WTC11 (cell line): ENCODE results near the gene PITPNC1. TPM values are rescaled to one million over a fixed set of nuclear protein-coding genes. Genes with fewer than 3 reads are reported as not detected.

Source experiments
- ATAC-seq: fragments of 200-7000 bp; cut with Tn5 transposase; 2 replicates; pipeline ENCODE4 v1.10.0; 2021; ENCODE audit warnings: mild to moderate bottlenecking, moderate library complexity
- CTCF ChIA-PET: fragments of 300-600 bp; sonication (Branson Sonifier 250); formaldehyde crosslinking; loops from one replicate; lab custom pipeline; 2021; ENCODE audit warnings: antibody characterized with exemption; lab: Charles Lee
- POLR2A ChIA-PET: fragments of 350-600 bp; sonication (Branson Sonifier 250); formaldehyde crosslinking; loops from one replicate; lab custom pipeline; 2021; ENCODE audit warnings: antibody characterized with exemption; lab: Charles Lee
- DNase-seq: peaks from one replicate; pipeline ENCODE4 v3.0.0; 2021; ENCODE audit warnings: low spot score
- H3K27ac Mint-ChIP-seq: 2 replicates; pipeline ENCODE4 v1.8.0; 2021; ENCODE audit warnings: mixed read lengths
- H3K27me3 Mint-ChIP-seq: 2 replicates; pipeline ENCODE4 v1.8.0; 2021; ENCODE audit warnings: low read depth, mild to moderate bottlenecking, moderate library complexity, mixed read lengths
- H3K36me3 Mint-ChIP-seq: 2 replicates; pipeline ENCODE4 v1.8.0; 2021; ENCODE audit warnings: mixed read lengths
- H3K4me1 Mint-ChIP-seq: 2 replicates; pipeline ENCODE4 v1.8.0; 2022; ENCODE audit warnings: mixed read lengths
- H3K4me3 Mint-ChIP-seq: 2 replicates; pipeline ENCODE4 v1.8.0; 2021; ENCODE audit warnings: mild to moderate bottlenecking, moderate library complexity, mixed read lengths
- H3K9me3 Mint-ChIP-seq: 2 replicates; pipeline ENCODE4 v1.8.0; 2021; ENCODE audit warnings: mixed read lengths
- AFF4 ChIP-seq: sonication (generic); formaldehyde crosslinking; IDR thresholded peaks from 2 replicates; pipeline ENCODE4 v1.8.1; 2023; ENCODE audit warnings: mild to moderate bottlenecking, missing genetic modification reagents, borderline replicate concordance
- ARID4B ChIP-seq: sonication (generic); formaldehyde crosslinking; IDR thresholded peaks from 2 replicates; pipeline ENCODE4 v1.8.0; 2023; ENCODE audit warnings: missing genetic modification reagents, mild to moderate bottlenecking, borderline replicate concordance
- ATF3 ChIP-seq: sonication (generic); formaldehyde crosslinking; conservative IDR thresholded peaks from 2 replicates; pipeline ENCODE4 v1.8.1; 2022; ENCODE audit warnings: mild to moderate bottlenecking, missing genetic modification reagents
- CDX4 ChIP-seq: fragments of 250-450 bp; sonication (Bioruptor Pico); IDR thresholded peaks from 2 replicates; pipeline ENCODE4 v1.9.0; 2021; ENCODE audit warnings: moderate library complexity, mild to moderate bottlenecking, inconsistent platforms, borderline replicate concordance
- CREB1 ChIP-seq: sonication (generic); formaldehyde crosslinking; IDR thresholded peaks from 2 replicates; pipeline ENCODE4 v1.8.0; 2023; ENCODE audit warnings: mild to moderate bottlenecking, missing genetic modification reagents
- ERG ChIP-seq: fragments of 250-450 bp; sonication (Bioruptor Pico); IDR thresholded peaks from 2 replicates; pipeline ENCODE4 v1.8.0; 2021; ENCODE audit warnings: mild to moderate bottlenecking
- ESRRA ChIP-seq: sonication (generic); formaldehyde crosslinking; IDR thresholded peaks from 2 replicates; pipeline ENCODE4 v1.8.1; 2022; ENCODE audit warnings: mild to moderate bottlenecking, missing genetic modification reagents, borderline replicate concordance
- GRHL2 ChIP-seq: fragments of 250-450 bp; sonication (Bioruptor Pico); IDR thresholded peaks from 2 replicates; pipeline ENCODE4 v1.8.0; 2022; ENCODE audit warnings: mild to moderate bottlenecking, moderate library complexity; ENCODE audit not compliant: insufficient replicate concordance, severe bottlenecking
- IRF2 ChIP-seq: sonication (generic); formaldehyde crosslinking; IDR thresholded peaks from 2 replicates; pipeline ENCODE4 v1.8.0; 2022; ENCODE audit warnings: low read depth, missing genetic modification reagents, borderline replicate concordance
- JAZF1 ChIP-seq: fragments of 250-450 bp; sonication (Bioruptor Pico); IDR thresholded peaks from 2 replicates; pipeline ENCODE4 v1.9.0; 2021; ENCODE audit warnings: moderate library complexity, mild to moderate bottlenecking, inconsistent platforms
- JUN ChIP-seq: sonication (generic); formaldehyde crosslinking; IDR thresholded peaks from 2 replicates; pipeline ENCODE4 v1.8.0; 2023; ENCODE audit warnings: mild to moderate bottlenecking, missing genetic modification reagents
- MLX ChIP-seq: sonication (generic); formaldehyde crosslinking; IDR thresholded peaks from 2 replicates; pipeline ENCODE4 v1.8.1; 2023; ENCODE audit warnings: mild to moderate bottlenecking, missing genetic modification reagents, moderate library complexity
- SP1 ChIP-seq: sonication (generic); formaldehyde crosslinking; conservative IDR thresholded peaks from 2 replicates; pipeline ENCODE4 v1.8.1; 2022; ENCODE audit warnings: missing genetic modification reagents
- ZBTB21 ChIP-seq: sonication (generic); formaldehyde crosslinking; IDR thresholded peaks from 2 replicates; pipeline ENCODE4 v1.8.1; 2023; ENCODE audit warnings: mild to moderate bottlenecking, missing genetic modification reagents, borderline replicate concordance
- ZBTB43 ChIP-seq: sonication (generic); formaldehyde crosslinking; IDR thresholded peaks from 2 replicates; pipeline ENCODE4 v1.8.1; 2023; ENCODE audit warnings: mild to moderate bottlenecking, missing genetic modification reagents
- ZNF219 ChIP-seq: sonication (generic); formaldehyde crosslinking; IDR thresholded peaks from 2 replicates; pipeline ENCODE4 v1.8.0; 2023; ENCODE audit warnings: missing genetic modification reagents, mild to moderate bottlenecking, borderline replicate concordance
- ZNF423 ChIP-seq: fragments of 250-450 bp; sonication (Bioruptor Pico); IDR thresholded peaks from 2 replicates; pipeline ENCODE4 v2.1.2; 2022; ENCODE audit warnings: mild to moderate bottlenecking, moderate library complexity
- ZNF512 ChIP-seq: sonication (generic); formaldehyde crosslinking; IDR thresholded peaks from 2 replicates; pipeline ENCODE4 v1.8.1; 2022; ENCODE audit warnings: missing genetic modification reagents, borderline replicate concordance
- ZNF671 ChIP-seq: fragments of 250-450 bp; sonication (Bioruptor Pico); IDR thresholded peaks from 2 replicates; pipeline ENCODE4 v1.8.0; 2021; ENCODE audit warnings: mild to moderate bottlenecking
- total RNA-seq: library from RNA; stranded (reverse); gene quantifications from 3 replicates; pipeline ENCODE4 v1.2.3, GENCODE V29; 2021

PITPNC1 gene
- total RNA-seq, 1 experiment from 2014 or later: 39.8 TPM

- ChIA-PET CTCF (interaction anchor here (1.6 kb wide), 1 partner anchor 232 kb away, joined by 4 read pairs; no protein-coding TSS in a partner anchor), POLR2A (no interaction called here)
- Mint-ChIP-seq H3K36me3 (no peaks in the 10 kb centered on the region), H3K27me3 (no peaks in the 10 kb centered on the region), H3K4me3 (no peak overlapping the region), H3K4me1 (peaks cover 12% of the 10 kb centered on the region), H3K27ac (peak overlapping the region; percentile 11; the same call in 1 of the 2 replicates), H3K9me3 (no peaks in the 10 kb centered on the region)
- DNase-seq (no peak), ATAC-seq (no peak)
- TF ChIP-seq JAZF1 (no peak), ZNF219 (CRISPR knock-in tag) (no peak), GRHL2 (no peak), CREB1 (CRISPR knock-in tag) (no peak), ARID4B (CRISPR knock-in tag) (no peak), JUN (CRISPR knock-in tag) (no peak), ZBTB21 (CRISPR knock-in tag) (no peak), CDX4 (CRISPR knock-in tag) (no peak), MLX (CRISPR knock-in tag) (no peak), ERG (no peak), ZBTB43 (CRISPR knock-in tag) (no peak), AFF4 (no peak), IRF2 (CRISPR knock-in tag) (no peak), ZNF512 (CRISPR knock-in tag) (no peak), ZNF423 (CRISPR knock-in tag) (no peak), ESRRA (CRISPR knock-in tag) (no peak), SP1 (CRISPR knock-in tag) (no peak), ZNF671 (CRISPR knock-in tag) (no peak), ATF3 (CRISPR knock-in tag) (no peak)
Observed at GRCh38 chr17:67610061-67610460, 233.0 kb downstream of the PITPNC1 start.
